Measurements from ENCODE around the gene MAP2K5. TPM values are rescaled to one million over a fixed set of nuclear protein-coding genes. Genes with fewer than 3 reads are reported as not detected.
A peak's percentile ranks its signal among the peaks of the same experiment; 100 is the strongest.

The MAP2K5 gene
- total RNA-seq, 1 donor from 2014 or later: 29.0 TPM

DNA sequence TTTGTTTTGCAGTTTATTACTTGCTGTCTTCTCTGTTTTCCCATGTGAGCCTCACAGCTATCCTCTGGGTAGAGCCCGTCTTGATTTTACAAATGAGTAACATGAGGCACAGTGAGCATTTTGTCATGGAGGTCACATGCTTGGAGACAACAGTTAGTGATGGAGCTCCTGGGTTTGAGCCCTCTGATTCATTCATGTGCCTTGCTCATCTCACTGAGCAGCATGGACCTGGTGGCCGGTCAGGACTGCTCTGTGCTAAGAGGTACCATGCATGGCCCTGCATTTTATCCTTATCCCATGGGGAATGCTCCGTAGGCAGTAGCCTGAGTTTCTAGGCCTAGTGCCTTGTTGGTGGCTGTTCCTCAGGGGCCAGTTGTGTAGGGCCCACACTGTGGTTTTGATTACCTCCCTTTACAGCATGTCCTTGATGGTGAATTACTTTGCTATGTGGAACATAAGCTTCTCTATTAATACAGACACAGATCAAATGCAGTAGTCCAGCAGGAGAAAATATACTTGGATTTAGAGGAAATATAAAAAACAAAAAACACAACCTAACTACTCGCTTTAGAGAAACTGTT lies 35.6 kb downstream of the MAP2K5 start:
- no peaks in the 10 kb centered on the region for H3K36me3 Mint-ChIP-seq (ENCODE audit: unreplicated experiment)
- no peak overlapping the region for H3K4me3 Mint-ChIP-seq (ENCODE audit: unreplicated experiment)
- H3K9me3 Mint-ChIP-seq (ENCODE audit: unreplicated experiment): no peaks in the 10 kb centered on the region
- H3K27ac Mint-ChIP-seq (ENCODE audit: unreplicated experiment): no peak overlapping the region
- TF ChIP-seq, protein P1, sequence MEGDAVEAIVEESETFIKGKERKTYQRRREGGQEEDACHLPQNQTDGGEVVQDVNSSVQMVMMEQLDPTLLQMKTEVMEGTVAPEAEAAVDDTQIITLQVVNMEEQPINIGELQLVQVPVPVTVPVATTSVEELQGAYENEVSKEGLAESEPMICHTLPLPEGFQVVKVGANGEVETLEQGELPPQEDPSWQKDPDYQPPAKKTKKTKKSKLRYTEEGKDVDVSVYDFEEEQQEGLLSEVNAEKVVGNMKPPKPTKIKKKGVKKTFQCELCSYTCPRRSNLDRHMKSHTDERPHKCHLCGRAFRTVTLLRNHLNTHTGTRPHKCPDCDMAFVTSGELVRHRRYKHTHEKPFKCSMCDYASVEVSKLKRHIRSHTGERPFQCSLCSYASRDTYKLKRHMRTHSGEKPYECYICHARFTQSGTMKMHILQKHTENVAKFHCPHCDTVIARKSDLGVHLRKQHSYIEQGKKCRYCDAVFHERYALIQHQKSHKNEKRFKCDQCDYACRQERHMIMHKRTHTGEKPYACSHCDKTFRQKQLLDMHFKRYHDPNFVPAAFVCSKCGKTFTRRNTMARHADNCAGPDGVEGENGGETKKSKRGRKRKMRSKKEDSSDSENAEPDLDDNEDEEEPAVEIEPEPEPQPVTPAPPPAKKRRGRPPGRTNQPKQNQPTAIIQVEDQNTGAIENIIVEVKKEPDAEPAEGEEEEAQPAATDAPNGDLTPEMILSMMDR (IDR thresholded peaks at IDR 0.05; ENCODE audit: partially characterized antibody, unreplicated experiment): no peak
- H3K4me1 Mint-ChIP-seq (ENCODE audit: low read depth, unreplicated experiment): peaks cover 18% of the 10 kb centered on the region
- no peaks in the 10 kb centered on the region for H3K27me3 Mint-ChIP-seq (ENCODE audit: unreplicated experiment)
- DNase-seq: no peak

- TF ChIP-seq, protein P1 (IDR thresholded peaks at IDR 0.05; ENCODE audit: partially characterized antibody, unreplicated experiment): no peak
These were observed 36.7 kb downstream of the MAP2K5 start for GRCh38 chr15:67579164-67579563.

DNA sequence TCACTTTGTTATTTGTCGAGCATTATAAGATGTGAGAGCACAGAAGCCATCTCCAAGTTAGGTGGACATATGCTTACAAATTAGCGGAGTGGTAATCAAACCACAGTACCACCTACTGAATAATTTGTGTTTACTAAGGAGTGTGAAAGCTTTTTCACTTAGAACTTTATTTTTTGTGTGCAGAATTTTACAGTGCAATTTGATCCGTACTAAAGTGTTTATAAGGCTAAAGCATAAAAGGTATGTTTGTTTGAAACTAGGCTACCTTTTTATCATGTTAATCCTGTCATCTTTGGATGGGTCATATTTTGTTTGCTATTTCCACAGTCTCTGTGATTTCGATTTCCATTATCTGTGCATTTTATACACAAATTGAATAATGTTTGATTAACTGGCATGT lies 37.5 kb downstream of the MAP2K5 start:
- H3K4me1 Mint-ChIP-seq (ENCODE audit: low read depth, unreplicated experiment): peaks cover 19% of the 10 kb centered on the region
- DNase-seq: no peak
- H3K27me3 Mint-ChIP-seq (ENCODE audit: unreplicated experiment): no peaks in the 10 kb centered on the region
- no peaks in the 10 kb centered on the region for H3K9me3 Mint-ChIP-seq (ENCODE audit: unreplicated experiment)
- no peak overlapping the region for H3K4me3 Mint-ChIP-seq (ENCODE audit: unreplicated experiment)
- H3K27ac Mint-ChIP-seq (ENCODE audit: unreplicated experiment): no peak overlapping the region
- no peaks in the 10 kb centered on the region for H3K36me3 Mint-ChIP-seq (ENCODE audit: unreplicated experiment)
- TF ChIP-seq, protein P1 (IDR thresholded peaks at IDR 0.05; ENCODE audit: partially characterized antibody, unreplicated experiment): no peak

More at GRCh38 chr15:67579164-67579563, 36.7 kb downstream of the MAP2K5 start:
- no peak overlapping the region for H3K4me3 Mint-ChIP-seq (ENCODE audit: unreplicated experiment)
- no peak for DNase-seq
- H3K9me3 Mint-ChIP-seq (ENCODE audit: unreplicated experiment): no peaks in the 10 kb centered on the region
- H3K27me3 Mint-ChIP-seq (ENCODE audit: unreplicated experiment): no peaks in the 10 kb centered on the region
- H3K27ac Mint-ChIP-seq (ENCODE audit: unreplicated experiment): no peak overlapping the region
- no peaks in the 10 kb centered on the region for H3K36me3 Mint-ChIP-seq (ENCODE audit: unreplicated experiment)
- peaks cover 18% of the 10 kb centered on the region for H3K4me1 Mint-ChIP-seq (ENCODE audit: low read depth, unreplicated experiment)

DNA sequence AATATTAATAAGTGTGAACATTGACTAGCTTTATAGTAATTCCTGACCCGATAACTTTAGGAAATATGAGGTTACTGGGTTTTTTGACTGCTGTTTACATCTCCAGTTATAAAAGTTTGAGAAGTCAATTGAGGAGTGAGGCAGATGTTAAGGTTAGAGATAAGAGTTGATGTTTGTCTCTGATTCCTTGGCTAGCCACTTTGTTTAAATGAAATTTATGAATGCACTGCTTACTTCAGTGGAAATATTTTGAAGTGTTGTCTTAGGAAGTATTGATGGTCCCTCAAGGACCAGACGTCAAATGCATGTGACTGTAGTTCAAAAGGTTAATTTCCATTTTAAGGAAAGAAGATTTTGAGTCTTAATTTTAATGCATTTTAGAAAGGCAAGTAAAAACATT lies 41.7 kb downstream of the MAP2K5 start:
- Mint-ChIP-seq H3K4me3 (ENCODE audit: unreplicated experiment) (no peak overlapping the region), H3K9me3 (ENCODE audit: unreplicated experiment) (no peaks in the 10 kb centered on the region), H3K27ac (ENCODE audit: unreplicated experiment) (no peak overlapping the region), H3K4me1 (ENCODE audit: low read depth, unreplicated experiment) (peaks cover 26% of the 10 kb centered on the region), H3K27me3 (ENCODE audit: unreplicated experiment) (peaks cover 1% of the 10 kb centered on the region), H3K36me3 (ENCODE audit: unreplicated experiment) (peaks cover 6% of the 10 kb centered on the region)
- TF ChIP-seq, protein P1 (IDR thresholded peaks at IDR 0.05; ENCODE audit: partially characterized antibody, unreplicated experiment): no peak
- no peak for DNase-seq

DNA sequence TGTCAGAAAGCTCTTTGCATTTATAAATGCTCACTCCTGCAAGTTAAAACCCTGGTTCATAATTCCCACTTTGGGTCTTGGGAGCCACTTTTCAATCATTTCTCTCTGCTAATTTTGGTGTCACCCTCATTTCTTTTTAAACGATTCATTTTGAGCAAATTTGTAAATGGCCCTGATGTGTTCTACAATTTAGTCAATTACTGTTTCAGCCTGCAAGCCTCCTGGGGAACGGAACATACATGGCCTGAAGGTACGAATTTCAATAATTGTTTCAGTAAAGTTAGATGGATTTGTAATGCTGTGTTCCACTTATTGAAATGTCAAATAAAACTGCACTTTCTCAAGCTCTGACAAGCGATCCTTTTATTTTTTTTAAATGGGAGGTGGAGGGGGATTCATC lies 43.2 kb downstream of the MAP2K5 start:
- H3K36me3 Mint-ChIP-seq (ENCODE audit: unreplicated experiment): peaks cover 6% of the 10 kb centered on the region
- peaks cover 1% of the 10 kb centered on the region for H3K27me3 Mint-ChIP-seq (ENCODE audit: unreplicated experiment)
- no peak overlapping the region for H3K27ac Mint-ChIP-seq (ENCODE audit: unreplicated experiment)
- no peak for DNase-seq
- peaks cover 29% of the 10 kb centered on the region for H3K4me1 Mint-ChIP-seq (ENCODE audit: low read depth, unreplicated experiment)
- peak overlapping the region; percentile 39 for H3K4me3 Mint-ChIP-seq (ENCODE audit: unreplicated experiment)
- TF ChIP-seq, protein P1 (IDR thresholded peaks at IDR 0.05; ENCODE audit: partially characterized antibody, unreplicated experiment): no peak
- H3K9me3 Mint-ChIP-seq (ENCODE audit: unreplicated experiment): no peaks in the 10 kb centered on the region
